H1 (cell line): Measurements from ENCODE around the gene RRP1. TPM values are rescaled to one million over a fixed set of nuclear protein-coding genes. Genes with fewer than 3 reads are reported as not detected.

Experiments
- CTCF ChIA-PET: fragments of 300-600 bp; sonication (Branson Sonifier 250); formaldehyde crosslinking; loops from one replicate; lab custom pipeline; 2021; ENCODE audit not compliant: partially characterized antibody; lab: Charles Lee
- POLR2A ChIA-PET: fragments of 300-600 bp; sonication (Branson Sonifier 250); formaldehyde crosslinking; loops from one replicate; lab custom pipeline; 2021; ENCODE audit warnings: inconsistent platforms; ENCODE audit not compliant: partially characterized antibody; lab: Charles Lee
- DNase-seq, 2 experiments: peaks; one replicate each; pipeline versions ENCODE4 v3.0.0 to v3.0.0-alpha.2; 2010 to 2022; ENCODE audit warnings: low spot score in 2 of 2, low read depth in 1 of 2, mixed read lengths in 1 of 2
- FAIRE-seq: peaks from 2 replicates; lab custom pipeline; 2011; peaks lifted over from hg19 to GRCh38; lab: Jason Lieb, UNC
- H2AFZ ChIP-seq: 2 replicates; pipeline ENCODE4 v1.8.1; 2012; ENCODE audit warnings: low read length, inconsistent platforms
- H2AK5ac ChIP-seq: 2 replicates; pipeline ENCODE4 v1.6.1; 2013; ENCODE audit warnings: low read depth, low read length
- H2BK120ac ChIP-seq: replicated peaks from 2 replicates; pipeline ENCODE3; 2013; ENCODE audit warnings: low read depth, low read length, inconsistent platforms
- H2BK12ac ChIP-seq: 2 replicates; pipeline ENCODE4 v1.6.1; 2013; ENCODE audit warnings: low read depth, low read length
- H2BK15ac ChIP-seq: 2 replicates; pipeline ENCODE4 v1.6.1; 2013; ENCODE audit warnings: low read length
- H2BK20ac ChIP-seq: 2 replicates; pipeline ENCODE4 v1.6.1; 2013; ENCODE audit warnings: low read length
- H2BK5ac ChIP-seq: 2 replicates; pipeline ENCODE4 v1.6.1; 2013; ENCODE audit warnings: low read depth, low read length
- H3K14ac ChIP-seq: 2 replicates; pipeline ENCODE4 v1.6.1; 2013; ENCODE audit warnings: inconsistent platforms; ENCODE audit not compliant: insufficient read length
- H3K18ac ChIP-seq: 2 replicates; pipeline ENCODE4 v1.6.1; 2013; ENCODE audit warnings: low read length; ENCODE audit errors: extremely low read depth
- H3K23ac ChIP-seq: 2 replicates; pipeline ENCODE4 v1.6.1; 2013; ENCODE audit warnings: inconsistent platforms; ENCODE audit not compliant: insufficient read length
- H3K23me2 ChIP-seq: 2 replicates; pipeline ENCODE4 v1.6.1; 2013; ENCODE audit warnings: low read depth, low read length
- H3K27ac ChIP-seq: 2 replicates; pipeline ENCODE4 v1.6.1; 2011; ENCODE audit warnings: low read depth, low read length, inconsistent platforms
- H3K27me3 ChIP-seq, 4 experiments: replicated peaks in 1 of 4; 1 replicate in 1 of 4; 2 replicates in 3 of 4; pipeline versions ENCODE4 v1.6.1 to v1.8.1; 2011 to 2013; ENCODE audit warnings: low read length in 3 of 4, mild to moderate bottlenecking in 3 of 4, inconsistent platforms in 2 of 4, mixed read lengths in 2 of 4, moderate library complexity in 1 of 4; ENCODE audit not compliant: control insufficient read depth in 3 of 4, insufficient read depth in 3 of 4; ENCODE audit errors: extremely low read depth in 1 of 4
- H3K36me3 ChIP-seq, 4 experiments: 2 replicates each; pipeline versions ENCODE4 v1.6.1 to v1.8.1; 2011 to 2013; ENCODE audit warnings: mild to moderate bottlenecking in 4 of 4, low read length in 3 of 4, moderate library complexity in 2 of 4, control low read depth in 1 of 4, inconsistent platforms in 1 of 4; ENCODE audit not compliant: insufficient read depth in 4 of 4, control insufficient read depth in 2 of 4
- H3K4ac ChIP-seq: replicated peaks from 2 replicates; pipeline ENCODE3; 2013; ENCODE audit warnings: low read length, low read depth, mixed read lengths, inconsistent platforms; ENCODE audit not compliant: insufficient read length
- H3K4me1 ChIP-seq, 4 experiments: replicated peaks in 1 of 4; 1 replicate in 1 of 4; 2 replicates in 3 of 4; pipeline versions ENCODE4 v1.6.1 to v1.8.1; 2011 to 2013; ENCODE audit warnings: low read length in 3 of 4, inconsistent platforms in 2 of 4, mixed read lengths in 1 of 4; ENCODE audit not compliant: insufficient read depth in 4 of 4, control insufficient read depth in 3 of 4
- H3K4me2 ChIP-seq, 2 experiments: 2 replicates each; pipeline versions ENCODE4 v1.6.1 to v1.8.1; 2011 to 2013; ENCODE audit warnings: low read depth in 2 of 2, low read length in 2 of 2, control low read depth in 1 of 2, inconsistent platforms in 1 of 2, mild to moderate bottlenecking in 1 of 2; ENCODE audit not compliant: insufficient read depth in 1 of 2
- H3K4me3 ChIP-seq, 4 experiments: fragments of 200-600, 300-600 bp in 1 of 4; sonication (generic), shearing (Covaris generic), sonication (Bioruptor Twin) in 1 of 4; 2 replicates each; pipeline versions ENCODE4 v1.5.1 to v1.8.1; 2011 to 2016; ENCODE audit warnings: low read length in 4 of 4, low read depth in 3 of 4, control low read depth in 2 of 4, inconsistent platforms in 2 of 4, mild to moderate bottlenecking in 2 of 4, mixed read lengths in 1 of 4, moderate library complexity in 1 of 4; ENCODE audit not compliant: insufficient read depth in 2 of 4; ENCODE audit errors: extremely low read depth in 1 of 4
- H3K56ac ChIP-seq: replicated peaks from 2 replicates; pipeline ENCODE3; 2013; ENCODE audit warnings: low read depth, mild to moderate bottlenecking, mixed read lengths, low read length, inconsistent platforms; ENCODE audit not compliant: insufficient read length
- H3K79me1 ChIP-seq: 2 replicates; pipeline ENCODE4 v1.6.1; 2013; ENCODE audit warnings: low read depth, low read length, control low read depth
- H3K79me2 ChIP-seq, 2 experiments: 2 replicates each; pipeline versions ENCODE4 v1.6.1 to v1.8.1; 2012 to 2013; ENCODE audit warnings: low read length in 2 of 2, mild to moderate bottlenecking in 2 of 2, inconsistent platforms in 1 of 2; ENCODE audit not compliant: insufficient read depth in 2 of 2, control insufficient read depth in 1 of 2
- H3K9ac ChIP-seq, 4 experiments: replicated peaks in 1 of 4; 1 replicate in 1 of 4; 2 replicates in 3 of 4; pipeline versions ENCODE4 v1.6.1 to v1.8.1; 2011 to 2013; ENCODE audit warnings: low read depth in 3 of 4, low read length in 3 of 4, control low read depth in 2 of 4, mild to moderate bottlenecking in 2 of 4, moderate library complexity in 2 of 4, inconsistent platforms in 1 of 4; ENCODE audit errors: extremely low read depth in 1 of 4
- H3K9me3 ChIP-seq, 2 experiments: 2 replicates each; pipeline versions ENCODE4 v1.6.1 to v1.8.1; 2012 to 2013; ENCODE audit warnings: mild to moderate bottlenecking in 2 of 2, moderate library complexity in 2 of 2, control low read depth in 1 of 2, inconsistent platforms in 1 of 2, low read depth in 1 of 2, low read length in 1 of 2, mixed read lengths in 1 of 2; ENCODE audit not compliant: insufficient read depth in 2 of 2
- H4K20me1 ChIP-seq, 2 experiments: replicated peaks in 1 of 2; 2 replicates each; pipeline versions ENCODE3 to v1.8.1; 2011 to 2013; ENCODE audit warnings: inconsistent platforms in 2 of 2, low read length in 2 of 2, mild to moderate bottlenecking in 1 of 2; ENCODE audit not compliant: insufficient read depth in 2 of 2, control insufficient read depth in 1 of 2
- H4K5ac ChIP-seq: 2 replicates; pipeline ENCODE4 v1.6.1; 2013; ENCODE audit warnings: low read length, low read depth, mixed read lengths, inconsistent platforms; ENCODE audit not compliant: insufficient read length
- H4K8ac ChIP-seq: 2 replicates; pipeline ENCODE4 v1.8.0; 2013; ENCODE audit warnings: mild to moderate bottlenecking, moderate library complexity, low read length, inconsistent platforms; ENCODE audit not compliant: insufficient read depth; ENCODE audit errors: extremely low read depth
- H4K91ac ChIP-seq: replicated peaks from 2 replicates; pipeline ENCODE3; 2013; ENCODE audit warnings: low read length, mixed read lengths, inconsistent platforms; ENCODE audit not compliant: insufficient read length
- ASH2L ChIP-seq: fragments of 200-600, 300-600 bp; sonication (generic); IDR thresholded peaks from one replicate; pipeline ENCODE4 v1.7.1; 2017; ENCODE audit warnings: low read length
- BACH1 ChIP-seq: IDR thresholded peaks from 2 replicates; pipeline ENCODE4 v1.6.1; 2012; ENCODE audit warnings: low read length, improper control_type of control experiment
- EZH2 ChIP-seq: fragments of 200-600 bp; sonication (generic); IDR thresholded peaks from 2 replicates; pipeline ENCODE4 v1.7.1; 2012; ENCODE audit warnings: low read depth, mild to moderate bottlenecking, moderate library complexity, low read length, inconsistent platforms; ENCODE audit not compliant: severe bottlenecking
- FOSL1 ChIP-seq: IDR thresholded peaks from 2 replicates; pipeline ENCODE4 v1.6.1; 2011; ENCODE audit warnings: mild to moderate bottlenecking, low read depth, low read length, moderate library complexity; ENCODE audit not compliant: insufficient read depth
- JUN ChIP-seq: IDR thresholded peaks from 2 replicates; pipeline ENCODE4 v1.6.1; 2011; ENCODE audit warnings: low read depth, mild to moderate bottlenecking, improper control_type of control experiment, low read length
- KDM5A ChIP-seq: fragments of 200-600 bp; IDR thresholded peaks from 2 replicates; pipeline ENCODE4 v1.7.1; 2012; ENCODE audit warnings: mild to moderate bottlenecking, low read length, inconsistent platforms, mixed read lengths
- MAFK ChIP-seq: IDR thresholded peaks from 2 replicates; pipeline ENCODE4 v1.6.1; 2012; ENCODE audit warnings: low read depth, mild to moderate bottlenecking, improper control_type of control experiment, low read length
- RBBP5 ChIP-seq: IDR thresholded peaks from 2 replicates; pipeline ENCODE4 v1.7.1; 2012; ENCODE audit warnings: low read depth, mild to moderate bottlenecking, inconsistent platforms, low read length, moderate library complexity, borderline replicate concordance
- WGBS, 2 experiments: shearing (Covaris generic) in 1 of 2; methylation state at CpG; one replicate each; pipeline versions ENCODE4 v1.1.6 to v1.1.7; 2013 to 2015; ENCODE audit warnings: low lambda C conversion rate in 2 of 2, mixed read lengths in 2 of 2, inconsistent platforms in 1 of 2, low coverage in 1 of 2, missing lambda C conversion rate in 1 of 2; ENCODE audit not compliant: insufficient replicate concordance in 2 of 2, insufficient coverage in 1 of 2, insufficient read length in 1 of 2; ENCODE audit errors: extremely low coverage in 1 of 2, missing lambda C conversion rate in 1 of 2; 5-methylcytosine and 5-hydroxymethylcytosine counted together
- polyA plus RNA-seq, 7 experiments: library from polyadenylated mRNA; depleted of rRNA in 3 of 7; stranded (reverse) in 5 of 7; unstranded in 2 of 7; fragments of >200 nt in 5 of 7; fragments of 200-250 nt in 2 of 7; gene quantifications; 1 replicate in 5 of 7; 2 replicates in 1 of 7; 4 replicates in 1 of 7; pipeline versions ENCODE4 v1.2.1 to v1.2.3, GENCODE V29; 2011 to 2013; ENCODE audit warnings: missing spikeins in 2 of 7, mixed read lengths in 2 of 7
- total RNA-seq: library from RNA; stranded (reverse); fragmentation: NEBNext Ultra II Directional; extraction: Animal tissue kit (Norgen Biotek cat#: 25700); gene quantifications from 2 replicates; pipeline ENCODE4 v1.2.1, GENCODE V29; 2021

RRP1 gene
- total and polyA plus RNA-seq, 2 of the 8 experiments (the other 6 are each of a cell fraction or from before 2014, with no cell fraction given): 11.6 to 55.2 TPM

DNA sequence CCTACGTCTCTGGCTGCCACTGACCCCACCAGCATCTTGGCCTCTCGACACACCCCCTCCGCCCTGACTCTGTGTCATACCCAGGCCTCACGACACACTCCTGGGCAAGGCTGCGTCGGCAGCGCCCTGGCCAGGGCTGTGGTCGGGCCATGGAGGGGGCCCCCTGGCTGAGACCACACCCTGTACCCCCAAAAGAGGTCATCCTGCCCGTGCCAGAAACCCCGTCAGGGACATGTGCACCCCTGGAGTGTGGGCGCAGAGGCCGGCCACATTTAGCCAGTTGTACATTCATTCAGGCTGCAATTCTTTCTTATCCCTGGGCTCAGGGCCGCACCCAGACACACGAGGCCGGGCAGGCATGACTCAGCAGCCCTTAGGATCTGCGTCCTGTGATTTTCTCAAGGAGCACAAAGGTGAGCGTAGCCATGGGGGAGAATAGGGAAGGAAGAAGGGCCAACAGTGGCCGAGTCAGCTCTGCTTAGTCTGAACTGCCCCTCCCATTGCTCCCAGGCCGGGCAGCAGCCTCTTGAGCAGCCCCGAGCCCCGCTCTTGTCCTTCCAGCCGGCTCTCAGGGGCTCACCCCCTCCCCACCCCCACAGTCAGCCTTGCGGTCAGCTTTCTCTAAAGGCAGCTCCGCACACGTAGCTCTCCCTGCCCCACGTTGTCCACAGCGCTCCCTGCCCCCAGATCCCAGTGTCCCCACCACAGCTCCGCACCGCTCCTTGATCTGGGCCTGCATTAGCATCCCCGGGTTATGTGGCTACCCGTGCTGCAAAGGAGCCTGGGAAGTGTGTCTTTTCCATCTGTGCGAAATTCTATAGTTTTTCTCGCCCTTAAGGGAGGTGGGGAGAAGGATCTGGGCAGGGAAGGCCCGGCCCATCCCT lies 21.2 kb upstream of the RRP1 start:
- Histone ChIP-seq H3K14ac (no peak overlapping the region), H3K27me3 (no peaks in the 10 kb centered on the region), H3K36me3 (peaks cover 0 to 5% (median 2%) of the 10 kb centered on the region in 4 experiments; a peak in 3 of 8 replicates), H3K9ac (peak overlapping the region in 1 of 4 experiments; percentile 34; a peak in 2 of 7 replicates), H3K4me2 (0 out of 4 replicates have a peak overlapping the region, but pooled peaks of 1 of the 2 experiments have one; percentile 0), H3K9me3 (no peaks in the 10 kb centered on the region), H2BK20ac (peak overlapping the region; percentile 82; the same call in 1 of the 2 replicates), H3K4me1 (peaks cover 0 to 21% (median 15%) of the 10 kb centered on the region in 4 experiments; a peak in 6 of 7 replicates), H3K56ac (no peak overlapping the region), H3K23ac (no peak overlapping the region), H4K8ac (peak overlapping the region; percentile 82), H3K23me2 (no peaks in the 10 kb centered on the region), H3K4ac (peak overlapping the region; percentile 57), H3K18ac (peak overlapping the region; percentile 38), H2BK120ac (peak overlapping the region; percentile 12), H2BK5ac (peak overlapping the region; percentile 87; the same call in 1 of the 2 replicates), H3K4me3 (no peak overlapping the region), H2BK12ac (peak overlapping the region; percentile 98), H4K5ac (peak overlapping the region; percentile 25), H2BK15ac (peak overlapping the region; percentile 83; the same call in 1 of the 2 replicates), H4K20me1 (peaks cover 0 to 2% of the 10 kb centered on the region in 2 experiments), H3K79me1 (no peaks in the 10 kb centered on the region), H3K27ac (peak overlapping the region; percentile 4; the same call in 1 of the 2 replicates), H4K91ac (peak overlapping the region; percentile 87)
- POLR2A ChIA-PET: interaction anchor here (0.5 to 2.6 kb wide), 11 partner anchors 9 to 126 kb away, joined by 3 to 13 read pairs (median 3); partner anchors contain the start of gene PDXK
- DNase-seq: peak in 1 of 2 experiments; percentile 56
- WGBS, 2 experiments: 80% methylated on average over 34 of the region's 34 CpGs; no CpG with 5 or more reads in 1 of the 2 experiments
- CTCF ChIA-PET: interaction anchor here (0.7 to 2.1 kb wide), 7 partner anchors 10 to 74 kb away, joined by 3 to 8 read pairs (median 4); no protein-coding TSS in a partner anchor
- TF ChIP-seq ASH2L (no peak), KDM5A (no peak), RBBP5 (no peak), FOSL1 (no peak), JUN (no peak), BACH1 (peak; percentile 85), MAFK (peak; percentile 75; the same call in 1 of the 2 replicates), EZH2 (peak; percentile 12)
- TF ChIP-seq, all 59 proteins: peak for 3
- Histone ChIP-seq H2AFZ (no peak overlapping the region; the same call in 1 of the 2 replicates), H2AK5ac (peak overlapping the region; percentile 54; the same call in 1 of the 2 replicates), H3K79me2 (no peaks in the 10 kb centered on the region)
- FAIRE-seq: no peak
